ENCODE measurements around the gene E4F1.

E4F1 gene

GRCh38 chr16:2282866-2283555 is 59.6 kb downstream of the E4F1 start:
- Histone ChIP-seq H3K4me1 (ENCODE audit: low read length) (peaks cover 5% of the 10 kb centered on the region; the same call in 1 of the 2 replicates), H3K27ac (ENCODE audit: low read length) (no peak overlapping the region), H3K9ac (ENCODE audit: low read length) (no peak overlapping the region), H3K79me2 (ENCODE audit: low read length) (no peaks in the 10 kb centered on the region), H3K27me3 (ENCODE audit: low read depth, low read length) (no peaks in the 10 kb centered on the region), H3K4me3 (ENCODE audit: low read length) (no peak overlapping the region), H4K20me1 (ENCODE audit: insufficient read depth, low read length) (no peaks in the 10 kb centered on the region), H3K36me3 (replicated peaks; ENCODE audit: low read depth, low read length) (no peaks in the 10 kb centered on the region), H2AFZ (ENCODE audit: low read depth, low read length) (no peak overlapping the region), H3K4me2 (ENCODE audit: low read length) (no peak overlapping the region), H3K9me3 (ENCODE audit: insufficient read depth, low read length) (no peaks in the 10 kb centered on the region)
- TF ChIP-seq, protein P1, sequence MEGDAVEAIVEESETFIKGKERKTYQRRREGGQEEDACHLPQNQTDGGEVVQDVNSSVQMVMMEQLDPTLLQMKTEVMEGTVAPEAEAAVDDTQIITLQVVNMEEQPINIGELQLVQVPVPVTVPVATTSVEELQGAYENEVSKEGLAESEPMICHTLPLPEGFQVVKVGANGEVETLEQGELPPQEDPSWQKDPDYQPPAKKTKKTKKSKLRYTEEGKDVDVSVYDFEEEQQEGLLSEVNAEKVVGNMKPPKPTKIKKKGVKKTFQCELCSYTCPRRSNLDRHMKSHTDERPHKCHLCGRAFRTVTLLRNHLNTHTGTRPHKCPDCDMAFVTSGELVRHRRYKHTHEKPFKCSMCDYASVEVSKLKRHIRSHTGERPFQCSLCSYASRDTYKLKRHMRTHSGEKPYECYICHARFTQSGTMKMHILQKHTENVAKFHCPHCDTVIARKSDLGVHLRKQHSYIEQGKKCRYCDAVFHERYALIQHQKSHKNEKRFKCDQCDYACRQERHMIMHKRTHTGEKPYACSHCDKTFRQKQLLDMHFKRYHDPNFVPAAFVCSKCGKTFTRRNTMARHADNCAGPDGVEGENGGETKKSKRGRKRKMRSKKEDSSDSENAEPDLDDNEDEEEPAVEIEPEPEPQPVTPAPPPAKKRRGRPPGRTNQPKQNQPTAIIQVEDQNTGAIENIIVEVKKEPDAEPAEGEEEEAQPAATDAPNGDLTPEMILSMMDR (IDR thresholded peaks at IDR 0.05; ENCODE audit: low read depth, low read length), result no peak
- TF ChIP-seq EZH2phosphoT487 (IDR thresholded peaks at IDR 0.05; ENCODE audit: low read depth), result no peak

DNA sequence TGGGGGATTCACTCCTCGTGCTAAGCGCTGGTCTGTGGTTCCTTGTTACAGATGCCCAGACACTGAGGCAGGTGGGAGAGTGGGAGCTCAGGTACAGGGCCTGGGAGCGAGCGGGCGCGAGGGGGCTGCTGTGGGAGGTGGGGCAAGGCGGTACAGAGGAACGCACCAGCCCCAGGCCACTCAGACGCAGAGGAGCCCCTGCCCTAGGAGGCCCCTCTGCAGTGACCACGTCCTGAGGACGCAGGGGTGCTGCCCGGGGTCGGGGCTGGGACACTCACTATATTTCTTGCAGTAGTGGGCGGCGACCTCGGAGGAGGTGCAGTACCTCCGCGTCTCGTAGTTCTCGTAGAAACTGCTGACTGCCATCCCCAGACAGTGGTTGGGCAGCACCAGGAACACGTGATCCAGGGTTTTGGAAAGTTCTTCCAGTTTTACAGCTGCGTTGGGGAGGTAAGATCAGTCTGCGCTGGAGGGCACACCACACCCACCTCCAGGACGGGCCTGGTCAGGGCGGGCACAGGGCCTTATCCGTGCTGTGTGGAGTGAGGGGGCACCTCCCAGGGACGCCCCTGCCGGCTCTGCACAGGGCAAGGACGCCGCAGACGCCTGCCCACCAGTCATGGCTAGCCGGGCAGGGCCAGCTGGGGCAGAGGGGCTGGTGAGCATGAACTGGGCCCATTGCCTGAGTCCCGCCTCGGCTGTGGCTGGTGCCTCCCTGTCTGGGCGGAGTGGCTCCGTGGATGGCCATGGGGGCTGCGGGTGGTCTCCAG is 60.8 kb downstream of the E4F1 start:
- Histone ChIP-seq H4K20me1 (ENCODE audit: insufficient read depth, low read length) (no peaks in the 10 kb centered on the region), H3K9me3 (ENCODE audit: insufficient read depth, low read length) (no peaks in the 10 kb centered on the region), H3K79me2 (ENCODE audit: low read length) (no peaks in the 10 kb centered on the region), H3K4me2 (ENCODE audit: low read length) (no peak overlapping the region), H3K4me3 (ENCODE audit: low read length) (no peak overlapping the region), H3K36me3 (replicated peaks; ENCODE audit: low read depth, low read length) (no peaks in the 10 kb centered on the region), H3K4me1 (ENCODE audit: low read length) (peaks cover 5% of the 10 kb centered on the region; the same call in 1 of the 2 replicates), H2AFZ (ENCODE audit: low read depth, low read length) (no peak overlapping the region), H3K27me3 (ENCODE audit: low read depth, low read length) (no peaks in the 10 kb centered on the region), H3K27ac (ENCODE audit: low read length) (no peak overlapping the region), H3K9ac (ENCODE audit: low read length) (no peak overlapping the region)
- no peak for TF ChIP-seq EZH2phosphoT487 (IDR thresholded peaks at IDR 0.05; ENCODE audit: low read depth)
- TF ChIP-seq, protein P1 (IDR thresholded peaks at IDR 0.05; ENCODE audit: low read depth, low read length), result no peak

DNA sequence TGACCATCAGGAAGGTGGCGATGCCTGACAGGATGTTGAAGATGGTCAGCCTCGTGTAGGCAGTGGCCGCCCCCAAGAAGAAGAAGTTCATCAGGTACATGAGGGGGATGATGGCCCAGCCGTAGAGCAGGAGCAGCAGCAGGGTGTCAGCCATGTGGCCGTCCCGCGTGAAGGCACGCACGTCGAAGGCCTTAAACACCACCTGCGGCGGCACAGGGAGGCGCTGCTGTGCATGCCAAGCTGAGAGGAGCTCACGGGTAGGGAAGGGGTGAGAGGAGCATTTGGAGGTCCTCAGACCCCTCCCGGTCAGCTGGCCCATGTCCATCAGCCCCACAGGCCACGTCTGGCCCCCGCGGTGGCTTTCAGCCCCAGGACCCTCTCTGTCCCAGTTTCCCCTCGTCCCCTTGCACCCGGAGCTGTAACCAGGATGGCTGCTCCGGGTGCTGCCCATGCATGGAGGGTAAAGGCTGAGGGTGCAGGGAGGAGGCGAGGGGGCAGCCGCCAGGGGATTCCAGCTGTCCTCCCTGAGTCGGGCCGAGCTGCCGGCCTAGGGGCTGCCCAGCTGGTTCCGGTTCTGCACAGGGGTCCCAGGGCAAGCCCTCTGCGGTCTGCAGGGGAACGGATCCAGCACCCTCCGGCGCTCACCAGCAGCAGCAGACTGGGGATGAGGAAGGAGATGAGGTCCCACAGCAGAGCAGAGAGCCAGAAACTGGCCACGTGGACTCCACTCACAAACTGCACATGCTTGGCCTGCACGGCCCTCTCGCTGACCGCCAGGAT is 61.6 kb downstream of the E4F1 start:
- Histone ChIP-seq H3K27ac (ENCODE audit: low read length) (no peak overlapping the region), H2AFZ (ENCODE audit: low read depth, low read length) (no peak overlapping the region), H3K4me3 (ENCODE audit: low read length) (no peak overlapping the region), H3K9me3 (ENCODE audit: insufficient read depth, low read length) (no peaks in the 10 kb centered on the region), H3K9ac (ENCODE audit: low read length) (no peak overlapping the region), H3K36me3 (replicated peaks; ENCODE audit: low read depth, low read length) (no peaks in the 10 kb centered on the region), H4K20me1 (ENCODE audit: insufficient read depth, low read length) (no peaks in the 10 kb centered on the region), H3K4me1 (ENCODE audit: low read length) (peaks cover 5% of the 10 kb centered on the region; the same call in 1 of the 2 replicates), H3K27me3 (ENCODE audit: low read depth, low read length) (no peaks in the 10 kb centered on the region), H3K4me2 (ENCODE audit: low read length) (no peak overlapping the region), H3K79me2 (ENCODE audit: low read length) (no peaks in the 10 kb centered on the region)
- TF ChIP-seq, protein P1 (IDR thresholded peaks at IDR 0.05; ENCODE audit: low read depth, low read length), result no peak
- no peak for TF ChIP-seq EZH2phosphoT487 (IDR thresholded peaks at IDR 0.05; ENCODE audit: low read depth)

Data from OCI-LY3 (cell line).